Measurements from ENCODE around the gene RPTOR. TPM values are rescaled to one million over a fixed set of nuclear protein-coding genes. Genes with fewer than 3 reads are reported as not detected.

Gene RPTOR
- polyA plus RNA-seq, 1 donor from 2014 or later, result 8.0 TPM

DNA sequence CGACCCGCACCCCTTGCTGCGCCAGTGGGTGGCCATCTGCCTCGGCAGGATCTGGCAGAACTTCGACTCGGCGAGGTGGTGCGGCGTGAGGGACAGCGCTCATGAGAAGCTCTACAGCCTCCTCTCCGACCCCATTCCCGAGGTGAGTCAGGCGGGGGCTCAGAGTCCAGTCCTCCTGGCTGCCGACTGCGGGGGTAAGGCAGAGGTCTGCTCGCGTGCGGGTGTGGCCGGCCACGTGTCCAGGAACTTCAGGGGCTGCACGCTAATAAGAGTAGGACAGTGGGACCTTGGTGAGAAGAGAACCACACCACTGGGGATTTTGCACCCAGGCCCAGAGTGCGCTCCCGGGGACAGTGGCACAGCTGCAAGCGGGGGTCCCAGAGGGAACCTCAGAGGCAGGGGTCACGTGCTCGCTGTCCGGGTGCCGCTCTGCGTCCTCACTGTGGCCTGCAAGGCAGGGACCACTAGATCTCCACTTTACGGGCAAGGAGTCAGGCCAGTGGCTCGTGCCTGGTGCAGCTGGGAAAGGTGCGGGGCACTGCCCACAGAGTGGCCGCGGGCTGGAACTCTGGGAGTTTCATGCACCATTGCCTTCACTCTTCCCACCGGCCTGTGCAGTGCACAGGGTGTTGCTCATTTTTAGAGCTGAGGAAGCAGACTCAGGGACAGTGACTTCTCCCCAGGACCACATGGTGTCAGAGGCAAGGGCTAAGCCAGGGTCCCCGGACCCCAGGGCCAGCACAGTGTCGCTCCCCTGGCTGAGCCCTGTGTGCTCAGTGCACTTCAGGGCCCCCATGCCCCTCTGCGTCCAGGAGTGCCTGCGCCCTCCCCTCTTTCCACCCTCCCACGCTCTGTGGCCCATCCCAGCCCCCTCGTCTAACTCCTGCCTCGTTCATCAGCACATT lies 339.4 kb downstream of the RPTOR start:
- Histone ChIP-seq H2AFZ (ENCODE audit: low read depth, low read length) (no peak overlapping the region), H3K27ac (ENCODE audit: low read length) (no peak overlapping the region), H3K9me3 (ENCODE audit: low read length) (no peaks in the 10 kb centered on the region), H3K4me3 (ENCODE audit: low read length) (no peak overlapping the region), H3F3A (ENCODE audit: insufficient read depth, low read length, poor library complexity, severe bottlenecking) (no peaks in the 10 kb centered on the region), H3K9me2 (ENCODE audit: insufficient read depth, low read length) (no peaks in the 10 kb centered on the region), H3K79me2 (replicated peaks; ENCODE audit: insufficient read depth, low read length) (no peaks in the 10 kb centered on the region), H3K9ac (ENCODE audit: low read length) (no peak overlapping the region), H3K4me2 (ENCODE audit: low read length) (no peak overlapping the region), H3K36me3 (ENCODE audit: insufficient read depth, low read length) (no peaks in the 10 kb centered on the region), H3K27me3 (ENCODE audit: insufficient read depth, low read depth, low read length) (no peaks in the 10 kb centered on the region), H4K20me1 (ENCODE audit: insufficient read depth) (no peaks in the 10 kb centered on the region)
- TF ChIP-seq, protein P1, sequence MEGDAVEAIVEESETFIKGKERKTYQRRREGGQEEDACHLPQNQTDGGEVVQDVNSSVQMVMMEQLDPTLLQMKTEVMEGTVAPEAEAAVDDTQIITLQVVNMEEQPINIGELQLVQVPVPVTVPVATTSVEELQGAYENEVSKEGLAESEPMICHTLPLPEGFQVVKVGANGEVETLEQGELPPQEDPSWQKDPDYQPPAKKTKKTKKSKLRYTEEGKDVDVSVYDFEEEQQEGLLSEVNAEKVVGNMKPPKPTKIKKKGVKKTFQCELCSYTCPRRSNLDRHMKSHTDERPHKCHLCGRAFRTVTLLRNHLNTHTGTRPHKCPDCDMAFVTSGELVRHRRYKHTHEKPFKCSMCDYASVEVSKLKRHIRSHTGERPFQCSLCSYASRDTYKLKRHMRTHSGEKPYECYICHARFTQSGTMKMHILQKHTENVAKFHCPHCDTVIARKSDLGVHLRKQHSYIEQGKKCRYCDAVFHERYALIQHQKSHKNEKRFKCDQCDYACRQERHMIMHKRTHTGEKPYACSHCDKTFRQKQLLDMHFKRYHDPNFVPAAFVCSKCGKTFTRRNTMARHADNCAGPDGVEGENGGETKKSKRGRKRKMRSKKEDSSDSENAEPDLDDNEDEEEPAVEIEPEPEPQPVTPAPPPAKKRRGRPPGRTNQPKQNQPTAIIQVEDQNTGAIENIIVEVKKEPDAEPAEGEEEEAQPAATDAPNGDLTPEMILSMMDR (IDR thresholded peaks at IDR 0.05; ENCODE audit: poor library complexity, severe bottlenecking), result no peak
- TF ChIP-seq, protein P2, sequence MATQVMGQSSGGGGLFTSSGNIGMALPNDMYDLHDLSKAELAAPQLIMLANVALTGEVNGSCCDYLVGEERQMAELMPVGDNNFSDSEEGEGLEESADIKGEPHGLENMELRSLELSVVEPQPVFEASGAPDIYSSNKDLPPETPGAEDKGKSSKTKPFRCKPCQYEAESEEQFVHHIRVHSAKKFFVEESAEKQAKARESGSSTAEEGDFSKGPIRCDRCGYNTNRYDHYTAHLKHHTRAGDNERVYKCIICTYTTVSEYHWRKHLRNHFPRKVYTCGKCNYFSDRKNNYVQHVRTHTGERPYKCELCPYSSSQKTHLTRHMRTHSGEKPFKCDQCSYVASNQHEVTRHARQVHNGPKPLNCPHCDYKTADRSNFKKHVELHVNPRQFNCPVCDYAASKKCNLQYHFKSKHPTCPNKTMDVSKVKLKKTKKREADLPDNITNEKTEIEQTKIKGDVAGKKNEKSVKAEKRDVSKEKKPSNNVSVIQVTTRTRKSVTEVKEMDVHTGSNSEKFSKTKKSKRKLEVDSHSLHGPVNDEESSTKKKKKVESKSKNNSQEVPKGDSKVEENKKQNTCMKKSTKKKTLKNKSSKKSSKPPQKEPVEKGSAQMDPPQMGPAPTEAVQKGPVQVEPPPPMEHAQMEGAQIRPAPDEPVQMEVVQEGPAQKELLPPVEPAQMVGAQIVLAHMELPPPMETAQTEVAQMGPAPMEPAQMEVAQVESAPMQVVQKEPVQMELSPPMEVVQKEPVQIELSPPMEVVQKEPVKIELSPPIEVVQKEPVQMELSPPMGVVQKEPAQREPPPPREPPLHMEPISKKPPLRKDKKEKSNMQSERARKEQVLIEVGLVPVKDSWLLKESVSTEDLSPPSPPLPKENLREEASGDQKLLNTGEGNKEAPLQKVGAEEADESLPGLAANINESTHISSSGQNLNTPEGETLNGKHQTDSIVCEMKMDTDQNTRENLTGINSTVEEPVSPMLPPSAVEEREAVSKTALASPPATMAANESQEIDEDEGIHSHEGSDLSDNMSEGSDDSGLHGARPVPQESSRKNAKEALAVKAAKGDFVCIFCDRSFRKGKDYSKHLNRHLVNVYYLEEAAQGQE (IDR thresholded peaks at IDR 0.05; ENCODE audit: borderline replicate concordance), result no peak
- no peak for TF ChIP-seq POLR2AphosphoS5 (IDR thresholded peaks at IDR 0.05)
- TF ChIP-seq MXI1 (conservative IDR thresholded peaks at IDR 0.05; ENCODE audit: poor library complexity, severe bottlenecking), result no peak
- no peak for TF ChIP-seq SMC3 (conservative IDR thresholded peaks at IDR 0.05; ENCODE audit: poor library complexity)
- TF ChIP-seq EP300 (conservative IDR thresholded peaks at IDR 0.05; ENCODE audit: poor library complexity, severe bottlenecking), result no peak
- TF ChIP-seq RAD21 (conservative IDR thresholded peaks at IDR 0.05), result no peak
- no peak for TF ChIP-seq EZH2 (IDR thresholded peaks at IDR 0.05; ENCODE audit: borderline replicate concordance, insufficient read depth, low read length, poor library complexity, severe bottlenecking)
- no peak for TF ChIP-seq TAF1 (IDR thresholded peaks at IDR 0.05; ENCODE audit: low read depth)

DNA sequence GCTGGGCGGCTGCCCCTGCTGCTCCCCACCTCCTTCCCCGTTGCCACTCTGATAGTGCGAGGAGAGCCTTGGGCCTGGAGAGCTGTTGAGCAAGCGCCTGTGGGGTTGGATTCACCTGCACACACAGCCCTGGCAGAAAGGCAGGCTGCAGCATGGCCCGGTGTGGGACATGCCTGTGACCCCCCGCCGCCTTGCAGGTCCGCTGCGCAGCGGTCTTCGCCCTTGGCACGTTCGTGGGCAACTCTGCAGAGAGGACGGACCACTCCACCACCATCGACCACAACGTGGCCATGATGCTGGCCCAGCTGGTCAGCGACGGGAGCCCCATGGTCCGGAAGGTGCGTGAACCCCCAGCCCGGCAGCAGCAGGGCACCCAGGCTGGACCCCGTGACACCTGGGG lies 340.2 kb downstream of the RPTOR start:
- no peaks in the 10 kb centered on the region for H3F3A ChIP-seq (ENCODE audit: insufficient read depth, low read length, poor library complexity, severe bottlenecking)
- H3K36me3 ChIP-seq (ENCODE audit: insufficient read depth, low read length), result no peaks in the 10 kb centered on the region
- TF ChIP-seq SMC3 (conservative IDR thresholded peaks at IDR 0.05; ENCODE audit: poor library complexity) (no peak), EZH2 (IDR thresholded peaks at IDR 0.05; ENCODE audit: borderline replicate concordance, insufficient read depth, low read length, poor library complexity, severe bottlenecking) (no peak), RAD21 (conservative IDR thresholded peaks at IDR 0.05) (no peak), POLR2AphosphoS5 (IDR thresholded peaks at IDR 0.05) (no peak)
- TF ChIP-seq, protein P2 (IDR thresholded peaks at IDR 0.05; ENCODE audit: borderline replicate concordance), result no peak
- H3K9me3 ChIP-seq (ENCODE audit: low read length), result no peaks in the 10 kb centered on the region
- H3K27ac ChIP-seq (ENCODE audit: low read length), result no peak overlapping the region
- no peaks in the 10 kb centered on the region for H3K27me3 ChIP-seq (ENCODE audit: insufficient read depth, low read depth, low read length)
- H2AFZ ChIP-seq (ENCODE audit: low read depth, low read length), result no peak overlapping the region
- H3K4me2 ChIP-seq (ENCODE audit: low read length), result no peak overlapping the region
- no peaks in the 10 kb centered on the region for H3K9me2 ChIP-seq (ENCODE audit: insufficient read depth, low read length)
- no peaks in the 10 kb centered on the region for H3K79me2 ChIP-seq (replicated peaks; ENCODE audit: insufficient read depth, low read length)
- H3K4me3 ChIP-seq (ENCODE audit: low read length), result no peak overlapping the region
- no peak overlapping the region for H3K9ac ChIP-seq (ENCODE audit: low read length)
- no peaks in the 10 kb centered on the region for H4K20me1 ChIP-seq (ENCODE audit: insufficient read depth)
